ENCODE data around the gene UBA5.

The UBA5 gene

DNA sequence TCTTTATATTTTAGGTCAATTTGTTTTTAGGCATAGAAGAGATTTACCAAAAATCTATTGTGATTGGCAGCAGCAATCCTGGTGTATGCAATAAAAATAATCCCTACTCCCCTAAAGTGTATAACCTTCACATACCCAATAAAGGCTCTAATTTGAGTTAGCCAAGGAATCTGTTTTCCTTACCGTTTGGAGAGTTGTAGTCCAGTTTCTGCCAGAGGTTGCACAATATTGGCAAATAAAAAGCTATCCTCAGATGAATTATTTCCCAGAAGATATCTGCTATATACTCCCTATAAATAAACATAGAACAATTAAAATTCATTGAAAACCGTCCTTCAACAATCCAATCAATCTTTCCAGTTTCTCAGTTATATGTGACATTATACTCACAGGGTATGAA, 32.0 kb upstream of the UBA5 start:
- Histone ChIP-seq H3K4me3 (ENCODE audit: low read depth, low read length) (no peak overlapping the region), H3K4me2 (ENCODE audit: low read length) (no peak overlapping the region), H3K79me2 (no peaks in the 10 kb centered on the region), H3K27ac (no peak overlapping the region), H3K27me3 (ENCODE audit: control insufficient read depth, insufficient read depth, low read length) (no peaks in the 10 kb centered on the region), H2AFZ (no peak overlapping the region), H3K4me1 (no peaks in the 10 kb centered on the region), H3K9ac (no peak overlapping the region), H3K9me3 (ENCODE audit: control insufficient read depth, low read length) (no peaks in the 10 kb centered on the region), H3K36me3 (ENCODE audit: control insufficient read depth, insufficient read depth, low read length) (no peaks in the 10 kb centered on the region)
- TF ChIP-seq, protein P1, sequence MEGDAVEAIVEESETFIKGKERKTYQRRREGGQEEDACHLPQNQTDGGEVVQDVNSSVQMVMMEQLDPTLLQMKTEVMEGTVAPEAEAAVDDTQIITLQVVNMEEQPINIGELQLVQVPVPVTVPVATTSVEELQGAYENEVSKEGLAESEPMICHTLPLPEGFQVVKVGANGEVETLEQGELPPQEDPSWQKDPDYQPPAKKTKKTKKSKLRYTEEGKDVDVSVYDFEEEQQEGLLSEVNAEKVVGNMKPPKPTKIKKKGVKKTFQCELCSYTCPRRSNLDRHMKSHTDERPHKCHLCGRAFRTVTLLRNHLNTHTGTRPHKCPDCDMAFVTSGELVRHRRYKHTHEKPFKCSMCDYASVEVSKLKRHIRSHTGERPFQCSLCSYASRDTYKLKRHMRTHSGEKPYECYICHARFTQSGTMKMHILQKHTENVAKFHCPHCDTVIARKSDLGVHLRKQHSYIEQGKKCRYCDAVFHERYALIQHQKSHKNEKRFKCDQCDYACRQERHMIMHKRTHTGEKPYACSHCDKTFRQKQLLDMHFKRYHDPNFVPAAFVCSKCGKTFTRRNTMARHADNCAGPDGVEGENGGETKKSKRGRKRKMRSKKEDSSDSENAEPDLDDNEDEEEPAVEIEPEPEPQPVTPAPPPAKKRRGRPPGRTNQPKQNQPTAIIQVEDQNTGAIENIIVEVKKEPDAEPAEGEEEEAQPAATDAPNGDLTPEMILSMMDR (IDR thresholded peaks at IDR 0.05), result no peak

DNA sequence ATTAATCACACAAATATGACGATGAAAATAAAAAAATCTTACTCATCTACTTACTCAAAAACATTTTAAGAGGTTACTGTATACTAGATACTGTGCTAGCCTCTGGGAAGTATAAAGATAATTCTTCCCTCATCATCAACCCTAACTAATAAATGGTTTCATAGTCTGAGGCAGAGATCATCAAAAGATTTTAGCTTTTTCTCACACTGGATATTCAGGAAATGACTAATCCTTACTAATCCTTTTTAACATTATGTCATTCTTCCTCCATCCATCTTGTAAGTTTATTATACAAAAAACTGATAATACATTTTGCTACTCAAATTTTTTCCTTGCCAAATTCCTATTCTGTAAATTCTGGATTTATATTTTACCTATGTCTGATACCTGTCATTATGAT, 30.2 kb upstream of the UBA5 start:
- TF ChIP-seq, protein P1 (IDR thresholded peaks at IDR 0.05), result no peak
- H3K36me3 ChIP-seq (ENCODE audit: control insufficient read depth, insufficient read depth, low read length), result no peaks in the 10 kb centered on the region
- H3K79me2 ChIP-seq, result no peaks in the 10 kb centered on the region
- H3K4me3 ChIP-seq (ENCODE audit: low read depth, low read length), result no peak overlapping the region
- H3K27ac ChIP-seq, result no peak overlapping the region
- no peaks in the 10 kb centered on the region for H3K27me3 ChIP-seq (ENCODE audit: control insufficient read depth, insufficient read depth, low read length)
- no peaks in the 10 kb centered on the region for H3K4me1 ChIP-seq
- no peak overlapping the region for H2AFZ ChIP-seq
- no peak overlapping the region for H3K9ac ChIP-seq
- H3K4me2 ChIP-seq (ENCODE audit: low read length), result no peak overlapping the region
- no peaks in the 10 kb centered on the region for H3K9me3 ChIP-seq (ENCODE audit: control insufficient read depth, low read length)

DNA sequence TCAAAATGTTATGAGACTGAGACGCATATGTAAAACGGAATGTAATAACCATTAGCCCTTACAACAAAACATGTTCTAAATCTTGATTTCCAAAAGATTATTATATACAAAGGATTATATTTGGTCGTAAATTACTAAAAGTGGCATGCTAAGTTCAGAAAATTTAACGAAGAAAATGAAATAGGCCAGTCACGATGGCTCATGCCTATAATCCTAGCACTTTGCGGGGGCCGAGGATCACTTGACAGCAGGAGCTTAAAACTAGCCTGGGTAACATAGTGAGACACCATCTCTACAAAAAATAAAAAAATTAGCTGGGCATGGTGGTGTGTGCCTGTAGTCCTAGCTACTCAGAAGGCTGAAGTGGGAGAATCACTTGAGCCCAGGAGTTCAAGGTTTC, 29.5 kb upstream of the UBA5 start:
- Histone ChIP-seq H2AFZ (no peak overlapping the region), H3K27me3 (ENCODE audit: control insufficient read depth, insufficient read depth, low read length) (no peaks in the 10 kb centered on the region), H3K36me3 (ENCODE audit: control insufficient read depth, insufficient read depth, low read length) (no peaks in the 10 kb centered on the region), H3K4me2 (ENCODE audit: low read length) (no peak overlapping the region), H3K9me3 (ENCODE audit: control insufficient read depth, low read length) (no peaks in the 10 kb centered on the region), H3K4me1 (no peaks in the 10 kb centered on the region), H3K27ac (no peak overlapping the region), H3K79me2 (no peaks in the 10 kb centered on the region), H3K4me3 (ENCODE audit: low read depth, low read length) (no peak overlapping the region), H3K9ac (no peak overlapping the region)
- TF ChIP-seq, protein P1 (IDR thresholded peaks at IDR 0.05), result no peak

DNA sequence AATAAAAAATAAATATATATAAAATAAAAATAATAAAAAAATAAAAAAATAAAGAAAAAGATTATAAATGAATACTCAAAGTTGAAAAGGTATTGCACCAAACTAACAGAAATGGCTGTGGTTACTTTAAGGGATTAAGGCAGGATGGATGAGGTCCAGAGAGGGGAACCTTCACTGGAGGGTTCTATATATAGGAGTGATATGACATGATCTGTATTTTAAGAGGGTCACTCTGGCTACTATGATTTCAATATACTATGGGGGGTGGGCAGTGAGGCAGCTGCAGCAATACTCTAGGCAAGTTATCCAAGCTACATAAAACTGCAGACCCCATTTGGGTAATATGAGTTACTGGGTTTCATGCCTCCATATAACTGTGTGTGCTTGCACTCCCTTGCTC, 25.1 kb upstream of the UBA5 start:
- TF ChIP-seq, protein P1 (IDR thresholded peaks at IDR 0.05), result no peak
- Histone ChIP-seq H3K27ac (no peak overlapping the region), H3K4me2 (ENCODE audit: low read length) (no peak overlapping the region), H3K9ac (no peak overlapping the region), H3K4me3 (ENCODE audit: low read depth, low read length) (no peak overlapping the region), H3K27me3 (ENCODE audit: control insufficient read depth, insufficient read depth, low read length) (no peaks in the 10 kb centered on the region), H3K36me3 (ENCODE audit: control insufficient read depth, insufficient read depth, low read length) (no peaks in the 10 kb centered on the region), H3K9me3 (ENCODE audit: control insufficient read depth, low read length) (no peaks in the 10 kb centered on the region), H3K4me1 (no peaks in the 10 kb centered on the region), H2AFZ (no peak overlapping the region), H3K79me2 (no peaks in the 10 kb centered on the region)

DNA sequence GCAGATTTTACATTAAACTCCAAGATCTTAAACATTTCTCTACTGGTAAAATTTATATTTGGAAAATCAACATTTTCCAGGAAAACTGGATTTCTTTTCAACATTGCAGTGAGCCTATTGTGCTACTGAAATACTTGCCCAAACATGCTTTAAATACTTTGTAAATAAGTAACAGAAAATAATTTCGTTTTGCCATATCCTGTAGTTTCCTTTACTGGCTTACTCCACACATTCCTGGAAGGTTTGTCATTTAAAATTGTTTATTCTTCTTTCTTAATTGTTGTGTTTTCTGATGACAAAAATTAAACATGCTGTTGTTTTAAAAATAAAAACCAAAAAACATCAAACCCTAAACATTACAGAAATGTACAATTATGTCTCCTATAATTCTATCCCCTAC, 22.5 kb upstream of the UBA5 start:
- Histone ChIP-seq H3K4me1 (no peaks in the 10 kb centered on the region), H3K9ac (no peak overlapping the region), H3K9me3 (ENCODE audit: control insufficient read depth, low read length) (no peaks in the 10 kb centered on the region), H3K27ac (no peak overlapping the region), H3K36me3 (ENCODE audit: control insufficient read depth, insufficient read depth, low read length) (no peaks in the 10 kb centered on the region), H3K27me3 (ENCODE audit: control insufficient read depth, insufficient read depth, low read length) (no peaks in the 10 kb centered on the region), H3K4me3 (ENCODE audit: low read depth, low read length) (no peak overlapping the region), H3K4me2 (ENCODE audit: low read length) (no peak overlapping the region), H2AFZ (no peak overlapping the region), H3K79me2 (no peaks in the 10 kb centered on the region)
- TF ChIP-seq, protein P1 (IDR thresholded peaks at IDR 0.05), result no peak
